H1 (cell line): Measurements from ENCODE around the gene EPHB1. TPM values are rescaled to one million over a fixed set of nuclear protein-coding genes. Genes with fewer than 3 reads are reported as not detected.

ENCODE experiments used
- MAFK ChIP-seq: IDR thresholded peaks from 2 replicates; pipeline ENCODE4 v1.6.1; 2012; ENCODE audit warnings: low read depth, mild to moderate bottlenecking, improper control_type of control experiment, low read length
- polyA plus RNA-seq, 7 experiments: library from polyadenylated mRNA; depleted of rRNA in 3 of 7; stranded (reverse) in 5 of 7; unstranded in 2 of 7; fragments of >200 nt in 5 of 7; fragments of 200-250 nt in 2 of 7; gene quantifications; 1 replicate in 5 of 7; 2 replicates in 1 of 7; 4 replicates in 1 of 7; pipeline versions ENCODE4 v1.2.1 to v1.2.3, GENCODE V29; 2011 to 2013; ENCODE audit warnings: missing spikeins in 2 of 7, mixed read lengths in 2 of 7
- total RNA-seq: library from RNA; stranded (reverse); fragmentation: NEBNext Ultra II Directional; extraction: Animal tissue kit (Norgen Biotek cat#: 25700); gene quantifications from 2 replicates; pipeline ENCODE4 v1.2.1, GENCODE V29; 2021

The EPHB1 gene
- total and polyA plus RNA-seq, 2 of the 8 experiments (the other 6 are each of a cell fraction or from before 2014, with no cell fraction given) = 3.5 to 5.9 TPM

DNA sequence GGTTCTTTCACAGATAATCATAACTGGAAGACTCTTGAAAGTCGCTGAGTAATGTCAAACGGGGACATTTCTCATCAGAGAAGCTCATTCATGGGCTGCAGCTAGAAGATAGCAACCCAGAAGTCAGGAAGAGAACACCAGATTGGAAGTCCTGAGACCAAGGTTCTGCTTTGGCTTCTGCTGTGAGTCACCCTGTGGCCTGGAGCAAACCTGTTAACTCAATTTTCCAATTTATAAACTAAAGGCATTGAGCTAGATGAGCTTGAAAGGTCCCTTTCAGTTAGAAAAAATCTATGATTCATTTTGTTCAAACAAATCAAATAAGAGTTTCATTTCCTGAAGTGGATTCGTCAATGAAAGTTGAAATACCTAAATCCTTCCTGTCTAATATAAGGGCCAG lies 402.2 kb downstream of the EPHB1 start (continued):
- no peak for TF ChIP-seq MAFK
